Osteoblast (primary cell): Measurements from ENCODE around the gene CDK10. TPM values are rescaled to one million over a fixed set of nuclear protein-coding genes. Genes with fewer than 3 reads are reported as not detected.
A peak's percentile ranks its signal among the peaks of the same experiment; 100 is the strongest.
"Not testable (repeated sequence)": the region's sequence is repeated elsewhere in the genome, so short reads cannot be mapped to it uniquely, and the experiment has no call there.

Experiments
- DNase-seq: peaks from one replicate; pipeline ENCODE4 v3.0.0; 2011; ENCODE audit warnings: low spot score, mixed read lengths; ENCODE audit not compliant: insufficient read length; ENCODE audit errors: missing footprints
- H2AFZ ChIP-seq: 2 replicates; pipeline ENCODE4 v1.6.0; 2011; ENCODE audit warnings: mild to moderate bottlenecking, low read length
- H3K27ac ChIP-seq: 2 replicates; pipeline ENCODE4 v1.5.1; 2011; ENCODE audit warnings: mild to moderate bottlenecking, low read depth, low read length, moderate library complexity
- H3K27me3 ChIP-seq: 2 replicates; pipeline ENCODE4 v1.6.0; 2012; ENCODE audit warnings: mild to moderate bottlenecking, control low read depth, inconsistent platforms, low read length, moderate library complexity; ENCODE audit not compliant: insufficient read depth
- H3K36me3 ChIP-seq: 2 replicates; pipeline ENCODE4 v1.5.1; 2011; ENCODE audit warnings: mild to moderate bottlenecking, low read length, control low read depth, moderate library complexity; ENCODE audit not compliant: insufficient read depth
- H3K4me1 ChIP-seq: 2 replicates; pipeline ENCODE4 v1.5.1; 2011; ENCODE audit warnings: mild to moderate bottlenecking, low read length, control low read depth, moderate library complexity; ENCODE audit not compliant: insufficient read depth
- H3K4me2 ChIP-seq: 2 replicates; pipeline ENCODE4 v1.6.0; 2011; ENCODE audit warnings: mild to moderate bottlenecking, low read length; ENCODE audit not compliant: insufficient read depth
- H3K4me3 ChIP-seq: fragments of 200-600 bp; sonication (generic); 3 replicates; pipeline ENCODE4 v1.5.1; 2012; ENCODE audit warnings: mild to moderate bottlenecking, low read length, inconsistent platforms; ENCODE audit not compliant: insufficient read depth
- H3K79me2 ChIP-seq: 2 replicates; pipeline ENCODE4 v1.6.0; 2012; ENCODE audit warnings: mild to moderate bottlenecking, low read length, control low read depth, inconsistent platforms; ENCODE audit not compliant: insufficient read depth
- H3K9me3 ChIP-seq: 2 replicates; pipeline ENCODE4 v1.5.1; 2011; ENCODE audit warnings: low read depth, low read length, control low read depth
- H4K20me1 ChIP-seq: 2 replicates; pipeline ENCODE4 v1.6.0; 2012; ENCODE audit warnings: mild to moderate bottlenecking, low read length, control low read depth; ENCODE audit not compliant: insufficient read depth
- total RNA-seq: library from RNA; depleted of rRNA; stranded (reverse); fragments of >200 nt; gene quantifications from 2 replicates; pipeline ENCODE4 v1.2.3, GENCODE V29; 2012
- TF ChIP-seq, protein P1 (sequence below): IDR thresholded peaks from 2 replicates; pipeline ENCODE4 v1.5.1; 2011; ENCODE audit warnings: mild to moderate bottlenecking, low read depth, low read length, moderate library complexity; ENCODE audit errors: extremely low read depth

Gene CDK10
- total RNA-seq, 1 donor: 37.6 TPM

GRCh38 chr16:89670496-89671431 is 15.7 kb upstream of the CDK10 start:
- Histone ChIP-seq H3K27ac (no peak overlapping the region), H3K79me2 (no peaks in the 10 kb centered on the region), H3K27me3 (no peaks in the 10 kb centered on the region), H2AFZ (peak overlapping the region; percentile 3), H3K4me2 (no peak overlapping the region), H3K4me1 (no peaks in the 10 kb centered on the region), H4K20me1 (no peaks in the 10 kb centered on the region), H3K9me3 (no peaks in the 10 kb centered on the region), H3K4me3 (no peak overlapping the region), H3K36me3 (no peaks in the 10 kb centered on the region)
- TF ChIP-seq, protein P1, sequence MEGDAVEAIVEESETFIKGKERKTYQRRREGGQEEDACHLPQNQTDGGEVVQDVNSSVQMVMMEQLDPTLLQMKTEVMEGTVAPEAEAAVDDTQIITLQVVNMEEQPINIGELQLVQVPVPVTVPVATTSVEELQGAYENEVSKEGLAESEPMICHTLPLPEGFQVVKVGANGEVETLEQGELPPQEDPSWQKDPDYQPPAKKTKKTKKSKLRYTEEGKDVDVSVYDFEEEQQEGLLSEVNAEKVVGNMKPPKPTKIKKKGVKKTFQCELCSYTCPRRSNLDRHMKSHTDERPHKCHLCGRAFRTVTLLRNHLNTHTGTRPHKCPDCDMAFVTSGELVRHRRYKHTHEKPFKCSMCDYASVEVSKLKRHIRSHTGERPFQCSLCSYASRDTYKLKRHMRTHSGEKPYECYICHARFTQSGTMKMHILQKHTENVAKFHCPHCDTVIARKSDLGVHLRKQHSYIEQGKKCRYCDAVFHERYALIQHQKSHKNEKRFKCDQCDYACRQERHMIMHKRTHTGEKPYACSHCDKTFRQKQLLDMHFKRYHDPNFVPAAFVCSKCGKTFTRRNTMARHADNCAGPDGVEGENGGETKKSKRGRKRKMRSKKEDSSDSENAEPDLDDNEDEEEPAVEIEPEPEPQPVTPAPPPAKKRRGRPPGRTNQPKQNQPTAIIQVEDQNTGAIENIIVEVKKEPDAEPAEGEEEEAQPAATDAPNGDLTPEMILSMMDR: no peak
- peak; percentile 92 for DNase-seq

GRCh38 chr16:89671565-89671964 is 14.9 kb upstream of the CDK10 start:
- H3K36me3 ChIP-seq, H4K20me1 ChIP-seq, H3K79me2 ChIP-seq, H3K4me2 ChIP-seq, H3K27ac ChIP-seq, DNase-seq, H3K4me3 ChIP-seq, H2AFZ ChIP-seq, H3K9me3 ChIP-seq, H3K4me1 ChIP-seq, H3K27me3 ChIP-seq: not testable (repeated sequence)

- H2AFZ ChIP-seq: no peak overlapping the region
- no peaks in the 10 kb centered on the region for H3K79me2 ChIP-seq
- H3K27me3 ChIP-seq: no peaks in the 10 kb centered on the region
- no peaks in the 10 kb centered on the region for H3K9me3 ChIP-seq
- no peak overlapping the region for H3K4me3 ChIP-seq
- no peak overlapping the region for H3K27ac ChIP-seq
- TF ChIP-seq, protein P1: no peak
- no peaks in the 10 kb centered on the region for H3K36me3 ChIP-seq
- no peaks in the 10 kb centered on the region for H4K20me1 ChIP-seq
- no peak overlapping the region for H3K4me2 ChIP-seq
- H3K4me1 ChIP-seq: no peaks in the 10 kb centered on the region
- DNase-seq: no peak
These were observed 14.1 kb upstream of the CDK10 start for GRCh38 chr16:89672177-89672941.

- no peak overlapping the region for H3K4me3 ChIP-seq
- TF ChIP-seq, protein P1: no peak
- no peaks in the 10 kb centered on the region for H4K20me1 ChIP-seq
- no peaks in the 10 kb centered on the region for H3K4me1 ChIP-seq
- H3K4me2 ChIP-seq: no peak overlapping the region
- H3K36me3 ChIP-seq: no peaks in the 10 kb centered on the region
- no peaks in the 10 kb centered on the region for H3K9me3 ChIP-seq
- H3K79me2 ChIP-seq: no peaks in the 10 kb centered on the region
- H2AFZ ChIP-seq: no peak overlapping the region
- no peaks in the 10 kb centered on the region for H3K27me3 ChIP-seq
- DNase-seq: no peak
- no peak overlapping the region for H3K27ac ChIP-seq
These were observed 8.2 kb upstream of the CDK10 start for GRCh38 chr16:89678258-89678657.
